Suprapubic skin (tissue), 4 donors: Measurements from ENCODE around the gene PPP1CC.

ENCODE experiments used
- EP300 ChIP-seq: sonication (generic); formaldehyde crosslinking; IDR thresholded peaks from one replicate; pipeline ENCODE4 v1.6.1; 2017; ENCODE audit warnings: antibody characterized with exemption
- POLR2A ChIP-seq, 2 donors: fragments of 450-650 bp; IDR thresholded peaks; one replicate each; pipeline ENCODE4 v1.6.1; 2017; ENCODE audit warnings: antibody characterized with exemption in 2 of 2, mild to moderate bottlenecking in 2 of 2, moderate library complexity in 2 of 2
- POLR2AphosphoS5 ChIP-seq, 3 donors: sonication (generic); formaldehyde crosslinking; IDR thresholded peaks; one replicate each; pipeline ENCODE4 v1.6.1; 2017; ENCODE audit warnings: antibody characterized with exemption in 3 of 3
- TF ChIP-seq, protein P1 (sequence below), 2 donors: fragments of 200-600 bp in 1 of 2; fragments of 450-650 bp in 1 of 2; sonication (generic) in 1 of 2; IDR thresholded peaks; one replicate each; pipeline ENCODE4 v1.5.1; 2016 to 2019; ENCODE audit warnings: antibody characterized with exemption in 2 of 2, mild to moderate bottlenecking in 1 of 2, moderate library complexity in 1 of 2

DNA sequence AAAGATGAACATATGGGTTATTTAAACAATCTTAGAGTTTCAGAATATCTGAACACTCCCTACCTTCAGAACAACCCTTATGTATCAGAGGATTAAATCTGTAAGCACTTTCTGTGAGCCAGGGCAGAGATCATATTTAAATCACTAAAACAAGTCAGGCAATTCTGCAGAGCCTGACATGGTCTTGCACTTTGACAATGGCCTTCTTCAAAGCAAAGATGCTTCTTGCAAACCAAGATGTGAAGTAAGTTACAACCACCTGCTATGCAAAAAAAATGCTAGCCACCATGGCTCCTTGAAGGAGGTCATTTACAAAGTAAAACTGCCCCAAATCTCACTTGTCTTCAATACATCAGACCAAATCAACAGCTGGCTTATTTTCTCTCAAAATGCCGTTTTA is 3.2 kb downstream of the PPP1CC start:
- TF ChIP-seq, protein P1, sequence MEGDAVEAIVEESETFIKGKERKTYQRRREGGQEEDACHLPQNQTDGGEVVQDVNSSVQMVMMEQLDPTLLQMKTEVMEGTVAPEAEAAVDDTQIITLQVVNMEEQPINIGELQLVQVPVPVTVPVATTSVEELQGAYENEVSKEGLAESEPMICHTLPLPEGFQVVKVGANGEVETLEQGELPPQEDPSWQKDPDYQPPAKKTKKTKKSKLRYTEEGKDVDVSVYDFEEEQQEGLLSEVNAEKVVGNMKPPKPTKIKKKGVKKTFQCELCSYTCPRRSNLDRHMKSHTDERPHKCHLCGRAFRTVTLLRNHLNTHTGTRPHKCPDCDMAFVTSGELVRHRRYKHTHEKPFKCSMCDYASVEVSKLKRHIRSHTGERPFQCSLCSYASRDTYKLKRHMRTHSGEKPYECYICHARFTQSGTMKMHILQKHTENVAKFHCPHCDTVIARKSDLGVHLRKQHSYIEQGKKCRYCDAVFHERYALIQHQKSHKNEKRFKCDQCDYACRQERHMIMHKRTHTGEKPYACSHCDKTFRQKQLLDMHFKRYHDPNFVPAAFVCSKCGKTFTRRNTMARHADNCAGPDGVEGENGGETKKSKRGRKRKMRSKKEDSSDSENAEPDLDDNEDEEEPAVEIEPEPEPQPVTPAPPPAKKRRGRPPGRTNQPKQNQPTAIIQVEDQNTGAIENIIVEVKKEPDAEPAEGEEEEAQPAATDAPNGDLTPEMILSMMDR (IDR thresholded peaks at IDR 0.05) = no peak
- TF ChIP-seq POLR2A (IDR thresholded peaks at IDR 0.05) (no peak), POLR2AphosphoS5 (IDR thresholded peaks at IDR 0.05) (no peak), EP300 (no peak)
